OCI-LY7 (cell line): ENCODE data around the gene MDC1. TPM values are rescaled to one million over a fixed set of nuclear protein-coding genes. Genes with fewer than 3 reads are reported as not detected.

Experiments
- BruUV-seq: library from RNA; stranded (reverse); fragments of 400-500 nt; replicated peaks from 2 replicates; lab custom pipeline; 2021; lab: Mats Ljungman, UMichigan
- CTCF ChIA-PET: fragments of 300-600 bp; sonication (Branson Sonifier 250); formaldehyde crosslinking; loops from one replicate; lab custom pipeline; 2022; ENCODE audit warnings: antibody characterized with exemption; ENCODE audit not compliant: unreplicated experiment; lab: Charles Lee
- POLR2A ChIA-PET: fragments of 300-600 bp; sonication (Branson Sonifier 250); formaldehyde crosslinking; loops from one replicate; lab custom pipeline; 2022; ENCODE audit warnings: antibody characterized with exemption; lab: Charles Lee
- DNase-seq: peaks from one replicate; pipeline ENCODE4 v3.0.0-alpha.2; 2015; ENCODE audit warnings: low spot score
- H2AFZ ChIP-seq: fragments of 200-600 bp; sonication (generic), shearing (Covaris generic); 2 replicates; pipeline ENCODE4 v1.6.1; 2014; ENCODE audit warnings: mild to moderate bottlenecking, antibody characterized with exemption, low read length, moderate library complexity
- H3K27ac ChIP-seq: fragments of 200-600 bp; sonication (generic); 2 replicates; pipeline ENCODE4 v1.5.1; 2014; ENCODE audit warnings: mixed run types, low read depth, mild to moderate bottlenecking, moderate library complexity, low read length, inconsistent platforms; ENCODE audit not compliant: poor library complexity, severe bottlenecking
- H3K36me3 ChIP-seq: fragments of 200-600 bp; sonication (generic); 2 replicates; pipeline ENCODE4 v1.6.1; 2014; ENCODE audit warnings: mild to moderate bottlenecking, antibody characterized with exemption, low read length, moderate library complexity, mixed read lengths; ENCODE audit not compliant: insufficient read depth
- H3K4me1 ChIP-seq: fragments of 200-600 bp; sonication (generic); 2 replicates; pipeline ENCODE4 v1.5.1; 2014; ENCODE audit warnings: mild to moderate bottlenecking, low read length; ENCODE audit not compliant: insufficient read depth, poor library complexity, severe bottlenecking
- H3K4me2 ChIP-seq: fragments of 200-600 bp; sonication (generic); 2 replicates; pipeline ENCODE4 v1.6.1; 2014; ENCODE audit warnings: mild to moderate bottlenecking, low read length
- H3K4me3 ChIP-seq: fragments of 200-600 bp; sonication (generic); 2 replicates; pipeline ENCODE4 v1.5.1; 2014; ENCODE audit warnings: mild to moderate bottlenecking, low read depth, low read length; ENCODE audit not compliant: poor library complexity, severe bottlenecking
- H3K79me2 ChIP-seq: fragments of 200-600 bp; sonication (generic); 2 replicates; pipeline ENCODE4 v1.6.1; 2016; ENCODE audit warnings: low read depth, mild to moderate bottlenecking, low read length, moderate library complexity, mixed read lengths; ENCODE audit not compliant: insufficient read depth
- H3K9me2 ChIP-seq: fragments of 200-600 bp; sonication (generic); 2 replicates; pipeline ENCODE4 v1.6.1; 2016; ENCODE audit warnings: mild to moderate bottlenecking, low read length, mixed read lengths; ENCODE audit not compliant: insufficient read depth
- H3K9me3 ChIP-seq: fragments of 200-600 bp; sonication (generic); 2 replicates; pipeline ENCODE4 v1.6.1; 2014; ENCODE audit warnings: mild to moderate bottlenecking, mixed run types, low read length, mixed read lengths
- H4K20me1 ChIP-seq: fragments of 200-600 bp; sonication (generic); 2 replicates; pipeline ENCODE4 v1.6.1; 2014; ENCODE audit warnings: mild to moderate bottlenecking, antibody characterized with exemption, low read length, moderate library complexity, mixed read lengths; ENCODE audit not compliant: insufficient read depth
- EZH2phosphoT487 ChIP-seq: fragments of 200-600 bp; sonication (generic); IDR thresholded peaks from 2 replicates; pipeline ENCODE4 v1.6.1; 2018; ENCODE audit warnings: low read depth, borderline replicate concordance, mild to moderate bottlenecking, mixed run types, antibody characterized with exemption, low read length, moderate library complexity, mixed read lengths
- intact Hi-C: fragments of 100-400 bp; cut with micrococcal nuclease; formaldehyde crosslinking; loops from one replicate; pipeline ENCODE4 v1.10.0; 2022; ENCODE audit not compliant: unreplicated experiment
- total RNA-seq, 2 experiments: library from RNA; depleted of rRNA in 1 of 2; stranded (reverse); fragments of >200 nt in 1 of 2; shearing (Covaris generic) in 1 of 2; gene quantifications; 2 replicates each; pipeline ENCODE4 v1.2.3, GENCODE V29; 2014 to 2022
- TF ChIP-seq, protein P1 (sequence below): fragments of 200-600 bp; sonication (generic); conservative IDR thresholded peaks from 2 replicates; pipeline ENCODE4 v1.5.1; 2014; ENCODE audit warnings: mild to moderate bottlenecking, antibody characterized with exemption, low read length, moderate library complexity, mixed read lengths

MDC1 gene
- total RNA-seq, 2 experiments from 2014 or later: 41.6 to 107 TPM

DNA sequence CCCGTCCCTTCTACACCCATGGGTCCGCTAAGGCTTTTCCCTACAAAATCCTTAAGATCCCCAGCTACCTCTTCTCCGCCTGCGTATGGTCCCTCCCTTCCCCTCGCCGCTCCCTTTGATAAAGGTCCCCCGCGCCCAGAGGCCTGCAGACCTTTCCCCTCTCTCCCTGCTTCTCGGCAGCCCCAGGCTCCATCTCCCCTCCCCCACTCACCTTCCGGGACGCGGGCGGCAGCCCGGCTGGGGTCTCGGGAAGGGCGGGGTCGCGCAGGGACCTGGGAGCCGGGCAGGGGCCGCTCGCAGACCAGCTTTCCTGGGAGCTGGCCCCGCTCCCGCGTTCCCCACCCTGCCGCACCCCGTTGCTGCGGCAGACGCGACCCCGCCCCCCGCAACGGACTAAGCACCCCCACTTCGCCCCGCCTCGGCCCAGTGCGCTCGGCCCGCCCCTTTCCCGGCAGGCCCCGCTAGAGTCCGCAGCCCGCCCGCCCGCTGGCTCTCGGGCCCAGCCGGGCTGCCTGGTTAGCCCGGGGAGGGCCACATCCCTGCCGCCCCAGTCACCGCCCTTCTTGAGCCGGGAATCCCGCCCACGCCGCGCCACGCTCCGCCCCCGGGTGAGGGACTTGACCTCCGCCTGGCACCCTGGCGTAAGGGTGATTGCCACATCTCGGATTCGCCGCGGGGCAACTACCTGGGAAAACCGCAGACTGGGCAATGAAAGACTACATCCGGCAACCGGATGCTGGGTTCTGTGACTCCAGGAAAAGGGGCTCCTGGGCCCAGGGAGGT, 25.4 kb upstream of the MDC1 start, which contains the start of gene FLOT1:
TSS of gene FLOT1 (minus strand) at position 372 of the 783 bp plus-strand sequence. CDS start 498 bp downstream, outside the sequence.
- Histone ChIP-seq H2AFZ (peak within 1 kb of the TSS; percentile 74), H3K27ac (peak within 1 kb of the TSS; percentile 50), H3K4me2 (peak within 1 kb of the TSS; percentile 97), H4K20me1 (no peaks in the 10 kb centered on the region), H3K4me1 (peaks cover 31% of the 10 kb centered on the region), H3K9me2 (no peaks in the 10 kb centered on the region), H3K9me3 (no peaks in the 10 kb centered on the region), H3K36me3 (peaks cover 31% of the 10 kb centered on the region), H3K4me3 (peak within 1 kb of the TSS; percentile 91), H3K79me2 (peaks cover 10% of the 10 kb centered on the region)
- ChIA-PET POLR2A (interaction anchor here (0.7 to 1.0 kb wide), 3 partner anchors 14 to 68 kb away, joined by 3 to 4 read pairs (median 4); partner anchors contain the start of gene MDC1), CTCF (interaction anchor here (0.8 kb wide), 1 partner anchor 12 kb away, joined by 3 read pairs; no protein-coding TSS in a partner anchor)
- TF ChIP-seq EZH2phosphoT487: no peak
- TF ChIP-seq, protein P1, sequence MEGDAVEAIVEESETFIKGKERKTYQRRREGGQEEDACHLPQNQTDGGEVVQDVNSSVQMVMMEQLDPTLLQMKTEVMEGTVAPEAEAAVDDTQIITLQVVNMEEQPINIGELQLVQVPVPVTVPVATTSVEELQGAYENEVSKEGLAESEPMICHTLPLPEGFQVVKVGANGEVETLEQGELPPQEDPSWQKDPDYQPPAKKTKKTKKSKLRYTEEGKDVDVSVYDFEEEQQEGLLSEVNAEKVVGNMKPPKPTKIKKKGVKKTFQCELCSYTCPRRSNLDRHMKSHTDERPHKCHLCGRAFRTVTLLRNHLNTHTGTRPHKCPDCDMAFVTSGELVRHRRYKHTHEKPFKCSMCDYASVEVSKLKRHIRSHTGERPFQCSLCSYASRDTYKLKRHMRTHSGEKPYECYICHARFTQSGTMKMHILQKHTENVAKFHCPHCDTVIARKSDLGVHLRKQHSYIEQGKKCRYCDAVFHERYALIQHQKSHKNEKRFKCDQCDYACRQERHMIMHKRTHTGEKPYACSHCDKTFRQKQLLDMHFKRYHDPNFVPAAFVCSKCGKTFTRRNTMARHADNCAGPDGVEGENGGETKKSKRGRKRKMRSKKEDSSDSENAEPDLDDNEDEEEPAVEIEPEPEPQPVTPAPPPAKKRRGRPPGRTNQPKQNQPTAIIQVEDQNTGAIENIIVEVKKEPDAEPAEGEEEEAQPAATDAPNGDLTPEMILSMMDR: 0 out of 2 replicates have a peak, but pooled peaks have one; percentile 23
- intact Hi-C loops: loop anchor here (1.0 to 5.0 kb wide), 4 partner anchors 25 to 185 kb away; partner anchors contain the start of genes GNL1, MDC1, MRPS18B and PPP1R10
- DNase-seq: peak; percentile 84
- BruUV-seq: no TSS peak

DNA sequence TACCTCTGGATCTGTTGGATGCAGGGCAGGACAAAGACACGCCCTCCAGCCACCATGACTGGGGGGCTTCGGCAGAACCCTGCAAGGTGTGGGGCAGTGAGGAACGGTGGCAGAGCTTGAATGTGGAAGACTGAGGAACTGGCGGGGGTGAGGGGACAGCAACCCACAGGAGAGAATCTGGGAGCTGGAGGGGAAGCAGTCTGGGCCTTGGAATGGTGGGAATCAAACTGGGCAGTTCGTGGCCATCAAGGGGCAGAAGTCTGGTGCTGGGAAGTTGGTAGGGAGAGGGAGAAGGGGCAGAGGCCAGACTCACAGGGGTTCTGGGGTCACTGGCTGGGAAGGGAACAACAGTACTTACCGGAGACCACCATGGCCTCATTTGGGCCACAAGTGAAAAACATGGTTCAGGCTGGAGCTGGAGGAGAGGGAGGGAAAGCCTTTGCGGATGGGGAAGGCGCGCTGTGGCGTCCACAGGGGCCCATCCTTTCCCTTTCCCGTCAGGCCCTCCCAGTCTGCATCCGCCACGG, 24.8 kb upstream of the MDC1 start:
- BruUV-seq: no TSS peak
- peak overlapping the region; percentile 97 for H3K4me2 ChIP-seq
- H4K20me1 ChIP-seq: no peaks in the 10 kb centered on the region
- H2AFZ ChIP-seq: peak overlapping the region; percentile 74; the same call in 1 of the 2 replicates
- peaks cover 38% of the 10 kb centered on the region for H3K36me3 ChIP-seq
- ChIA-PET CTCF (interaction anchor here (0.8 kb wide), 1 partner anchor 11 kb away, joined by 3 read pairs; no protein-coding TSS in a partner anchor), POLR2A (interaction anchor here (0.7 to 1.0 kb wide), 3 partner anchors 15 to 68 kb away, joined by 3 to 4 read pairs (median 4); partner anchors contain the start of gene MDC1)
- H3K9me3 ChIP-seq: no peaks in the 10 kb centered on the region
- H3K79me2 ChIP-seq: peaks cover 10% of the 10 kb centered on the region
- intact Hi-C loops: loop anchor here (1.0 to 5.0 kb wide), 3 partner anchors 25 to 185 kb away; partner anchors contain the start of genes GNL1, MDC1, MRPS18B and PPP1R10
- H3K27ac ChIP-seq: peak overlapping the region; percentile 50
- TF ChIP-seq EZH2phosphoT487: no peak
- no peak for DNase-seq
- no peaks in the 10 kb centered on the region for H3K9me2 ChIP-seq
- peaks cover 31% of the 10 kb centered on the region for H3K4me1 ChIP-seq
- H3K4me3 ChIP-seq: peak overlapping the region; percentile 91
